Suppressor macrophage (primary cell): ENCODE results near the gene CDC25C.
"Not testable (repeated sequence)": the region's sequence is repeated elsewhere in the genome, so short reads cannot be mapped to it uniquely, and the experiment has no call there.

ENCODE experiments used
- DNase-seq, 4 experiments: peaks; one replicate each; pipeline ENCODE4 v3.0.0-alpha.2; 2020 to 2022

CDC25C gene

DNA sequence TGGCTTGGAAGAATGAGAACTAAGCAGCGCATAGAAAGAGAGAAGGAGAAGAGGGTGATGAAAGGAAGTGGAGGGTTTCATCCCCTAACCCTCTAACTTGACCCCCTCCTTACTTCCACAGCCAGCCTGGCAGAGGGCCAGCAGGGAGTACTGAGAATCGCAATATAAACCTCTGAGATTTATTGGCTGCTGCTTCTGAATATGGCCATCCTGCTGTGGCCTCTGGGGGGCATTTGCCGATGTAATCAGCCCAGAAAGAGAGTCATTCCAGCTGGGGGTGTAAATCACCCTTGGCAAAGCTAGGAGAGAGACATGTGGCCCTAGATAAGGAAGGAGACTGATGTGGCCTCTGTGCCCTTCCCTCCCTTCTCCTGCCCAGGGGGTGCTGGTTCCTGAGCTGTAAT, 56.2 kb downstream of the CDC25C start:
- DNase-seq: no peak

DNA sequence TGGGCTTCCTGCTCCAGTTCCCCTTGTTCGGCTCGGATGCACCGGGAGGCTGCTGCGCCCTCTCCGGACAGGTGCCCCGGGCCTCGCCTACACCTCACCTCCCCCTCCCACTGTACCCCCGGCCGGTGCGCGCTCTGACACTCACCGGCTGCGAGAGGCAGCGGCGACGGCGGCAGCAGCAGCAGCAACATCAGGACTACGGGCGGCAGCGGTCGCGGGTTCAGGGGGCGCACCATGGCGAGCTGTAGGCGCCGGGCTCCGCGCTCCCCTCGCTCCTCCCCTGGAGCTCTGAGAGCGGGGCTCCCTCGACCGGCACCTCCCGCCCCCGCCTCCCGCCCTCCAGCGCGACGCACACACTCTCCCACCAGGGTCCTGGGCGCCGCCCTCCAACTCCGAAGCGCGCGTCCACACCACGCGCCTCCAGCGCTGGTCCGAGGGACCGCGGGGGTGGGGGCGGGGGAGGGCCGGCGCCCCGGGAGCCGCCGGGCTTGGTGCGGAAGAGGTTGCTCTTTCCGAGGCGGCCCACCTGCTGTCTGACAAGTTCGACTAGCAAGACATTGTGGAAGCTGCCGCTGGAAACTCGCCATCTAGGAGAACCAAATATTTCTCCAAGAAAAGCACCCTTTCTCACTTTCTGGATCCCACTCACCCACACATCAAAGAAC, 57.3 kb downstream of the CDC25C start, which contains the start of gene GFRA3:
Gene GFRA3, minus strand, starts transcription at position 433 of the 665 bp plus-strand sequence. Its CDS starts 197 bp downstream, at position 236.
- peak in 3 of 4 experiments; percentile 17 to 49 (median 19) for DNase-seq

- no peak for DNase-seq
Measured at GRCh38 chr5:138273834-138274188, 57.8 kb downstream of the CDC25C start.

GRCh38 chr5:138272681-138273080, 58.9 kb downstream of the CDC25C start:
- no peak for DNase-seq

DNA sequence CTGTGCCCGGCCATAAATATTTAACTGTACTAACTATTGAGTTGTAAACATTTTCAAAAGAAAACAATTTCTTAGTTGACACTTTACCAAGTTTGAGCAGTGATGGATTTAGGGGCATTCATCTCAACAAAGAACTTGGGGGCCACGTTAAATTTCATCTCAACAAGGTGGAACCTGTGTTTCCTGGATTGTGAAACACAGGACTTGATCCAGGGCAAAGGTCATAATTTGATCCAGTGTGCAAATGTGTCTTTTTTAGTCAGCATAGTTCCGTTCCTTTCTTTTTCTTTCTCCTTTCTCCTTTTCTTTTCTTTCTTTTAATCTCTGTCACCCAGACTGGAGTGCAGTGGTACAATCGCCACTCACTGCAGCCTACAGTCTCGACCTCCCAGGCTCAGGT, 60.3 kb downstream of the CDC25C start:
- no peak for DNase-seq

GRCh38 chr5:138264183-138264582, 67.4 kb downstream of the CDC25C start:
- DNase-seq: no peak

GRCh38 chr5:138263581-138263980, 68.0 kb downstream of the CDC25C start:
- DNase-seq: no peak

- no peak for DNase-seq
Measured at GRCh38 chr5:138258704-138259292, 72.8 kb downstream of the CDC25C start.

- no peak for DNase-seq
Measured at GRCh38 chr5:138257583-138257982, 74.0 kb downstream of the CDC25C start.

DNA sequence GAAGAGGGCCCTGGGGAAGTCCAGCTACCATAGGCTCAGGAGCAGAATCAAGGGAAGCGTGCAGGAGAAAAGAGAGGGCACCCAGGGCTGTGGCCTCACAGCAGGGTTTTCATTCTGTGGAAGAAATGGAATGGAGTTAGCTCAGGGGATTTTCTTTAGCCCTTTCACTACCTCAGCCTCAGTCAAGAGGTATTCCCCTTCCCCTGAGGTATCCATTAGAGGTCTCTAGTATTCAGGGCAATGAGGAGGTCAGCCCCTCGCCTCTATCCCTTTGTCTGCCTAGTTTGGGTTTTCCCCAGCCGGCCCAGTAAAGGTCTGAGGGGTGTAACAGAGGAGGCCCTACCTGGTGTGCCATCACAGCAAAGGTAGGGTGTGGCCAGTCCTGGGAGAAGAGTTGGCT, 78.7 kb downstream of the CDC25C start:
- DNase-seq: no peak

DNA sequence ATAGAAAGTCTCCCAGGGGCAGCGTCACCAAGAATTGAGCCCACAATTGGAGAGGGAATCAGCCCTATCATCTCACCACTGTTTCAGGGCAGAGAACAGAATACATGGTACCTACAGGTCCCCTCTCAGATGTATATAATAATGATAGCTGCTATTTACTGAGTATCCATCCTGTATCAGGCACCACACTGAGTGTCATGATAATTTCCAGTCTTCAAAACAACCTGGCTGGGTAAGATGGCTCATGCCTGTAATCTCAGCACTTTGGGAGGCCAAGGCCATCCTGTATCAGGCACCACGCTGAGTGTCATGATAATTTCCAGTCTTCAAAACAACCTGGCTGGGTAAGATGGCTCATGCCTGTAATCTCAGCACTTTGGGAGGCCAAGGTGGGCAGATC, 83.8 kb downstream of the CDC25C start:
- not testable (repeated sequence) for DNase-seq

DNA sequence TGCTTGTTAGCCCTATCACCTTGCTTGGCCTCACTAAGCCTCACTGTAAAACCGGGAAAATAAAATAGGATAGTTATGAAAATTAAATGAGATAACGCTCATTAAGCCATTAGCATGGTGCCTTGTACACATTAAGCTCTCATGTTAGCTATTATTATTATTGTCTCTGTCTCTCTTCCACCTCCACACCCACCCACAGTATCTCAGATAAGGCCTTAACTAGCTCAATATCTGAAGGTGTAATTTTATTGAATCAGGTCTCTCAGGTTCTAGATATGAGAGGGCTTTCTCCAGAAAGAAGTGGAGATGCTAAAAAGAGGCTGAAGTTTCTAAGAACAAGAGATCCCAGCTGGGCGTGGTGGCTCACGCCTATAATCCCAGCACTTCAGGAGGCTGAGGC, 84.8 kb downstream of the CDC25C start:
- DNase-seq: no peak

DNA sequence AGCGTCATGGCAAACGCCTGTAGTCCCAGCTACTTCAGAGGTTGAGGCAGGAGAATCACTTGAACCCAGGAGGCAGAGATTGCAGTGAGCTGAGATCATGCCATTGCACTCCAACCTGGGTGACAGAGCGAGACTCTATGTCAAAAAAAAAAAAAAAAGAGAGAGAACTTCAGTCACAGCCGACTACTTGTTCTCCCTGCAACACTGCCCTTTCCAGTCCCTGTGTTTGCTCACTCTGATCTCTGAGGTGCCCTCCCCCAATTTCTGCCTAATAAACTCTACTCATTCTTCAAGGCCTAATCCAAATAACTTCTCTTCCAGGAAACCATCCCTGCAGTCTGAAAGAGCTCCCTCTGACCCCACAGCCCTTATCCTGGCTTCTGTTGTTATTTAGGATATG, 85.3 kb downstream of the CDC25C start:
- DNase-seq: no peak

- DNase-seq: no peak
Measured at GRCh38 chr5:138245717-138246116, 85.9 kb downstream of the CDC25C start.

GRCh38 chr5:138243794-138244193, 87.8 kb downstream of the CDC25C start:
- DNase-seq: no peak

- DNase-seq: peak in 2 of 4 experiments; percentile 19 to 38
Measured at GRCh38 chr5:138241688-138242571, 89.7 kb downstream of the CDC25C start.

- DNase-seq: peak in 2 of 4 experiments; percentile 24 to 31
Measured at GRCh38 chr5:138240650-138241385, 90.8 kb downstream of the CDC25C start.

DNA sequence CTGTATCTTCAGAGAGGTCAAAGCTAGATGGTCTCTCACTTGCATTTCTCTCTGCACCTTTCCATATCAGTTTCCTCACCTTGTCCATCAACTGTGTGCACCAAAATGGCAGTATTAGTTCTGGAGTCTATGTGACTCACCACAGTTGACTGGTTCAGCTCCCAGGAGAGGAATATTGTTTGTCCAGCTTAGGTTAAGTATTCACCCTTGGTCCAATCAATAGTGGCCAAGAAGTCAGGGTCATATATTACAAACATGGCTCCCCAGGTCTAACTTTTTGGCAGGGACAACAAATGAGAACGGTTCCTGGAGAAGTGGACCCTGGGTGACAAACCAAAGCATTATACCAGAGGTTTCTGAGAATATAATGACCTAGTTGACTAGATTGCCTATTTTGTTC, 93.6 kb downstream of the CDC25C start:
- no peak for DNase-seq
